Neural cell (in vitro differentiated cells): ENCODE results near the gene RMDN2. TPM values are rescaled to one million over a fixed set of nuclear protein-coding genes. Genes with fewer than 3 reads are reported as not detected.

Experiments
- H2AFZ ChIP-seq: fragments of 200-600, 300-800 bp; sonication (generic), shearing (Covaris generic); 2 replicates; pipeline ENCODE4 v1.6.0; 2014; ENCODE audit warnings: low read depth, mild to moderate bottlenecking, antibody characterized with exemption, low read length, moderate library complexity
- H3F3A ChIP-seq: fragments of 200-600 bp; shearing (Covaris generic); 2 replicates; pipeline ENCODE4 v1.6.1; 2016; ENCODE audit warnings: mild to moderate bottlenecking, moderate library complexity, mixed read lengths, antibody characterized with exemption, low read length; ENCODE audit not compliant: insufficient read depth, poor library complexity, severe bottlenecking
- H3K27ac ChIP-seq: fragments of 200-600, 300-800 bp; sonication (generic), shearing (Covaris generic); 2 replicates; pipeline ENCODE4 v1.5.1; 2014; ENCODE audit warnings: mild to moderate bottlenecking, low read length, moderate library complexity
- H3K27me3 ChIP-seq: fragments of 300-800, 200-600 bp; sonication (generic), shearing (Covaris generic); 2 replicates; pipeline ENCODE4 v1.6.0; 2014; ENCODE audit warnings: mild to moderate bottlenecking, low read depth, low read length, moderate library complexity; ENCODE audit not compliant: insufficient read depth
- H3K36me3 ChIP-seq: fragments of 300-800, 200-600 bp; sonication (generic), shearing (Covaris generic); 2 replicates; pipeline ENCODE4 v1.5.1; 2014; ENCODE audit warnings: mild to moderate bottlenecking, antibody characterized with exemption, low read length, moderate library complexity; ENCODE audit not compliant: insufficient read depth
- H3K4me2 ChIP-seq: fragments of 300-800, 200-600 bp; sonication (generic), shearing (Covaris generic); 2 replicates; pipeline ENCODE4 v1.6.0; 2014; ENCODE audit warnings: mild to moderate bottlenecking, low read length
- H3K4me3 ChIP-seq: fragments of 300-800, 200-600 bp; sonication (generic), shearing (Covaris generic); 2 replicates; pipeline ENCODE4 v1.5.1; 2014; ENCODE audit warnings: mild to moderate bottlenecking, low read length, moderate library complexity
- H3K79me2 ChIP-seq: fragments of 200-600 bp; shearing (Covaris generic); replicated peaks from 2 replicates; pipeline ENCODE4 v1.6.0; 2014; ENCODE audit warnings: mild to moderate bottlenecking, low read length, moderate library complexity; ENCODE audit not compliant: insufficient read depth
- H3K9ac ChIP-seq: fragments of 300-800, 200-600 bp; sonication (generic), shearing (Covaris generic); 2 replicates; pipeline ENCODE4 v1.6.1; 2016; ENCODE audit warnings: mild to moderate bottlenecking, low read length, mixed read lengths
- H3K9me2 ChIP-seq: fragments of 200-600 bp; shearing (Covaris generic); 2 replicates; pipeline ENCODE4 v1.6.1; 2016; ENCODE audit warnings: mild to moderate bottlenecking, low read length, mixed read lengths; ENCODE audit not compliant: insufficient read depth
- H3K9me3 ChIP-seq: fragments of 200-600, 300-800 bp; sonication (generic), shearing (Covaris generic); 2 replicates; pipeline ENCODE4 v1.6.1; 2016; ENCODE audit warnings: mild to moderate bottlenecking, mixed run types, low read length, moderate library complexity, mixed read lengths
- H4K20me1 ChIP-seq: fragments of 200-600 bp; shearing (Covaris generic); 2 replicates; pipeline ENCODE4 v1.6.1; 2016; ENCODE audit warnings: mild to moderate bottlenecking, mixed run types; ENCODE audit not compliant: insufficient read depth
- EP300 ChIP-seq: fragments of 450-650 bp; conservative IDR thresholded peaks from 2 replicates; pipeline ENCODE4 v1.6.1; 2014; ENCODE audit warnings: antibody characterized with exemption, mild to moderate bottlenecking, moderate library complexity; ENCODE audit not compliant: poor library complexity, severe bottlenecking
- EZH2 ChIP-seq: fragments of 200-600, 300-800 bp; shearing (Covaris generic), sonication (generic); IDR thresholded peaks from 2 replicates; pipeline ENCODE4 v1.6.1; 2014; ENCODE audit warnings: antibody characterized with exemption, low read length, borderline replicate concordance, mild to moderate bottlenecking; ENCODE audit not compliant: insufficient read depth, poor library complexity, severe bottlenecking
- MXI1 ChIP-seq: fragments of 450-650 bp; conservative IDR thresholded peaks from 2 replicates; pipeline ENCODE4 v1.6.1; 2014; ENCODE audit warnings: antibody characterized with exemption, mild to moderate bottlenecking; ENCODE audit not compliant: poor library complexity, severe bottlenecking
- POLR2AphosphoS5 ChIP-seq: IDR thresholded peaks from 2 replicates; pipeline ENCODE4 v1.6.1; 2012
- RAD21 ChIP-seq: fragments of 450-650 bp; conservative IDR thresholded peaks from 2 replicates; pipeline ENCODE4 v1.6.1; 2014; ENCODE audit warnings: antibody characterized with exemption, mild to moderate bottlenecking, moderate library complexity
- SMC3 ChIP-seq: fragments of 450-650 bp; conservative IDR thresholded peaks from 2 replicates; pipeline ENCODE4 v1.6.1; 2014; ENCODE audit warnings: antibody characterized with exemption, mild to moderate bottlenecking, moderate library complexity; ENCODE audit not compliant: poor library complexity
- TAF1 ChIP-seq: IDR thresholded peaks from 2 replicates; pipeline ENCODE4 v1.6.1; 2012; ENCODE audit warnings: low read depth
- polyA plus RNA-seq: library from polyadenylated mRNA; depleted of rRNA; stranded (reverse); fragments of >200 nt; gene quantifications from 2 replicates; pipeline ENCODE4 v1.2.3, GENCODE V29; 2014
- TF ChIP-seq, protein P1 (sequence below): fragments of 450-650 bp; IDR thresholded peaks from 2 replicates; pipeline ENCODE4 v1.5.1; 2014; ENCODE audit warnings: antibody characterized with exemption, mild to moderate bottlenecking, moderate library complexity; ENCODE audit not compliant: poor library complexity, severe bottlenecking
- TF ChIP-seq, protein P2 (sequence below): IDR thresholded peaks from 2 replicates; pipeline ENCODE4 v1.6.1; 2012; ENCODE audit warnings: borderline replicate concordance

The RMDN2 gene
- polyA plus RNA-seq, 1 donor from 2014 or later, result 5.5 TPM

DNA sequence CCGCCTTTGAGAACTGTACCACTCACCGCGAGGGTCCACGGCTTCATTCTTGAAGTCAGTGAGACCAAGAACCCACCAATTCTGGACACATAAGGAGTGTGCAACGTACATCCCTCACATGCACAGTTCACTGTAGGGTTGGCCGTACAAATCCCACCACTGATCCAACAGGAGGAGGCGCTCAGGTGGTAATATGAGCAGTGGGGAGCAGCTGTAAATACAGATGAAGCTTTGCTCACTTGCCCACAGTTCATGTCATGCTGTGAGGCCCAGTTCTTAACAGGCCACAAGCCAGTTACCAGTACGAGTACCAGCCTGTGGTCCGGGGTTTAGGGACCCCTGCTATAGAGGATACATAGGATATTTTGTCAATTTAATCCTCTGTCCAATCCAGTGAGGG lies 96.5 kb downstream of the RMDN2 start:
- H3K9ac ChIP-seq, result no peak overlapping the region
- H3F3A ChIP-seq, result no peaks in the 10 kb centered on the region
- H3K4me3 ChIP-seq, result no peak overlapping the region
- H4K20me1 ChIP-seq, result no peaks in the 10 kb centered on the region
- no peaks in the 10 kb centered on the region for H3K79me2 ChIP-seq
- no peak for TF ChIP-seq EP300
- TF ChIP-seq, protein P1, sequence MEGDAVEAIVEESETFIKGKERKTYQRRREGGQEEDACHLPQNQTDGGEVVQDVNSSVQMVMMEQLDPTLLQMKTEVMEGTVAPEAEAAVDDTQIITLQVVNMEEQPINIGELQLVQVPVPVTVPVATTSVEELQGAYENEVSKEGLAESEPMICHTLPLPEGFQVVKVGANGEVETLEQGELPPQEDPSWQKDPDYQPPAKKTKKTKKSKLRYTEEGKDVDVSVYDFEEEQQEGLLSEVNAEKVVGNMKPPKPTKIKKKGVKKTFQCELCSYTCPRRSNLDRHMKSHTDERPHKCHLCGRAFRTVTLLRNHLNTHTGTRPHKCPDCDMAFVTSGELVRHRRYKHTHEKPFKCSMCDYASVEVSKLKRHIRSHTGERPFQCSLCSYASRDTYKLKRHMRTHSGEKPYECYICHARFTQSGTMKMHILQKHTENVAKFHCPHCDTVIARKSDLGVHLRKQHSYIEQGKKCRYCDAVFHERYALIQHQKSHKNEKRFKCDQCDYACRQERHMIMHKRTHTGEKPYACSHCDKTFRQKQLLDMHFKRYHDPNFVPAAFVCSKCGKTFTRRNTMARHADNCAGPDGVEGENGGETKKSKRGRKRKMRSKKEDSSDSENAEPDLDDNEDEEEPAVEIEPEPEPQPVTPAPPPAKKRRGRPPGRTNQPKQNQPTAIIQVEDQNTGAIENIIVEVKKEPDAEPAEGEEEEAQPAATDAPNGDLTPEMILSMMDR, result no peak
- no peak for TF ChIP-seq RAD21
- TF ChIP-seq MXI1, result no peak
- TF ChIP-seq SMC3, result no peak
- H2AFZ ChIP-seq, result no peak overlapping the region
- no peak overlapping the region for H3K27ac ChIP-seq
- no peaks in the 10 kb centered on the region for H3K36me3 ChIP-seq
- no peak overlapping the region for H3K4me2 ChIP-seq
- H3K27me3 ChIP-seq, result no peaks in the 10 kb centered on the region
- H3K9me3 ChIP-seq, result no peaks in the 10 kb centered on the region
- H3K9me2 ChIP-seq, result no peaks in the 10 kb centered on the region

DNA sequence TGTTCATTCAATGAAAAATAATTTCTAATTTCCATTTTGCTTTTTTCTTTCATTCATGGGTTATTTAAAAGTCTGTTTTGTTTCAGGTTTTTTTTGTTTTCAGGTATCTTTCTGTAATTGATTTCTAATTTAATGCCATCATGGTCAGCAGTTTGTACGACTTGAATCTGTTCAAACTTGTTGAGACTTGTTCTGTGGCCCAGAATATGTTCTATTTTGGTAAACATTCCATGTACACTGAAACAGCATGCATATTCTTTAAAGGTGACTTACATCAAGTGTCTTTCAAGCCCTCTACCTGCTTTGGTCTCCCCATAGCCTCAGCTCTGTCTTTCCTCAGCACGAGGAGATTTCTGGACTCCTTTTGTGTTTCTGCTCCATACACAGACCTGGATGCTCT lies 101.8 kb downstream of the RMDN2 start:
- Histone ChIP-seq H3K9me2 (no peaks in the 10 kb centered on the region), H3K4me3 (no peak overlapping the region), H3K9ac (no peak overlapping the region), H4K20me1 (no peaks in the 10 kb centered on the region), H3K4me2 (no peak overlapping the region), H3F3A (no peaks in the 10 kb centered on the region), H3K9me3 (no peaks in the 10 kb centered on the region), H3K36me3 (no peaks in the 10 kb centered on the region), H3K79me2 (no peaks in the 10 kb centered on the region), H3K27ac (no peak overlapping the region), H2AFZ (no peak overlapping the region), H3K27me3 (no peaks in the 10 kb centered on the region)
- TF ChIP-seq, protein P1, result no peak
- TF ChIP-seq RAD21 (no peak), EZH2 (no peak), EP300 (no peak), POLR2AphosphoS5 (no peak), TAF1 (no peak), MXI1 (no peak), SMC3 (no peak)
- TF ChIP-seq, protein P2, sequence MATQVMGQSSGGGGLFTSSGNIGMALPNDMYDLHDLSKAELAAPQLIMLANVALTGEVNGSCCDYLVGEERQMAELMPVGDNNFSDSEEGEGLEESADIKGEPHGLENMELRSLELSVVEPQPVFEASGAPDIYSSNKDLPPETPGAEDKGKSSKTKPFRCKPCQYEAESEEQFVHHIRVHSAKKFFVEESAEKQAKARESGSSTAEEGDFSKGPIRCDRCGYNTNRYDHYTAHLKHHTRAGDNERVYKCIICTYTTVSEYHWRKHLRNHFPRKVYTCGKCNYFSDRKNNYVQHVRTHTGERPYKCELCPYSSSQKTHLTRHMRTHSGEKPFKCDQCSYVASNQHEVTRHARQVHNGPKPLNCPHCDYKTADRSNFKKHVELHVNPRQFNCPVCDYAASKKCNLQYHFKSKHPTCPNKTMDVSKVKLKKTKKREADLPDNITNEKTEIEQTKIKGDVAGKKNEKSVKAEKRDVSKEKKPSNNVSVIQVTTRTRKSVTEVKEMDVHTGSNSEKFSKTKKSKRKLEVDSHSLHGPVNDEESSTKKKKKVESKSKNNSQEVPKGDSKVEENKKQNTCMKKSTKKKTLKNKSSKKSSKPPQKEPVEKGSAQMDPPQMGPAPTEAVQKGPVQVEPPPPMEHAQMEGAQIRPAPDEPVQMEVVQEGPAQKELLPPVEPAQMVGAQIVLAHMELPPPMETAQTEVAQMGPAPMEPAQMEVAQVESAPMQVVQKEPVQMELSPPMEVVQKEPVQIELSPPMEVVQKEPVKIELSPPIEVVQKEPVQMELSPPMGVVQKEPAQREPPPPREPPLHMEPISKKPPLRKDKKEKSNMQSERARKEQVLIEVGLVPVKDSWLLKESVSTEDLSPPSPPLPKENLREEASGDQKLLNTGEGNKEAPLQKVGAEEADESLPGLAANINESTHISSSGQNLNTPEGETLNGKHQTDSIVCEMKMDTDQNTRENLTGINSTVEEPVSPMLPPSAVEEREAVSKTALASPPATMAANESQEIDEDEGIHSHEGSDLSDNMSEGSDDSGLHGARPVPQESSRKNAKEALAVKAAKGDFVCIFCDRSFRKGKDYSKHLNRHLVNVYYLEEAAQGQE, result no peak
